Testis (tissue), 3 donors: ENCODE data around the gene SNTG2. TPM values are rescaled to one million over a fixed set of nuclear protein-coding genes. Genes with fewer than 3 reads are reported as not detected.

Experiments
- DNase-seq: peaks from one replicate; pipeline ENCODE4 v3.0.0-alpha.2; 2019
- H3K27ac ChIP-seq, 2 donors: fragments of 200-600 bp; sonication (generic); one replicate each; pipeline ENCODE4 v1.5.1; 2019
- H3K27me3 ChIP-seq: fragments of 200-600 bp; sonication (generic); one replicate; pipeline ENCODE4 v1.5.1; 2019
- H3K36me3 ChIP-seq: fragments of 200-600 bp; sonication (generic); one replicate; pipeline ENCODE4 v1.5.1; 2017; ENCODE audit warnings: low read depth; ENCODE audit errors: missing control alignments
- H3K4me1 ChIP-seq: fragments of 200-600 bp; sonication (generic); one replicate; pipeline ENCODE4 v1.5.1; 2019
- H3K4me3 ChIP-seq, 2 donors: fragments of 200-600 bp; sonication (generic); one replicate each; pipeline ENCODE4 v1.5.1; 2017 to 2019
- H3K9me3 ChIP-seq: fragments of 200-600 bp; sonication (generic); one replicate; pipeline ENCODE4 v1.5.1; 2017
- POLR2A ChIP-seq: fragments of 450-650 bp; IDR thresholded peaks from one replicate; pipeline ENCODE4 v1.6.1; 2017; ENCODE audit warnings: antibody characterized with exemption, mild to moderate bottlenecking, moderate library complexity
- WGBS, 2 donors: methylation state at CpG; one replicate each; pipeline ENCODE4 v1.1.5; 2018; 5-methylcytosine and 5-hydroxymethylcytosine counted together
- intact Hi-C: fragments of 100-400 bp; cut with DNase I; formaldehyde crosslinking; loops from one replicate; pipeline ENCODE4 v1.15.1; 2023; ENCODE audit warnings: low total_unique reads
- polyA plus RNA-seq: library from polyadenylated mRNA; stranded (reverse); fragments of 350-450 nt; fragmentation: Illumina TruSeq; extraction: RNeasy Lipid Tissue Mini Kit (QIAGEN cat#74804); gene quantifications from one replicate; pipeline ENCODE4 v1.2.3, GENCODE V29; 2014; ENCODE audit warnings: low read depth, low replicate concordance; ENCODE audit not compliant: insufficient read depth
- total RNA-seq, 2 donors: library from RNA; depleted of rRNA; stranded (reverse); fragments of >200 nt; gene quantifications; one replicate each; pipeline ENCODE4 v1.2.3, GENCODE V29; 2016
- TF ChIP-seq, protein P1 (sequence below), 3 experiments: fragments of 450-650 bp in 2 of 3; fragments of 200-600 bp in 1 of 3; sonication (generic) in 1 of 3; IDR thresholded peaks; one replicate each; pipeline ENCODE4 v1.5.1; 2016 to 2019; ENCODE audit warnings: antibody characterized with exemption in 3 of 3, mild to moderate bottlenecking in 2 of 3, moderate library complexity in 1 of 3

The SNTG2 gene
- total and polyA plus RNA-seq, 3 donors from 2014 or later, result 8.7 to 10.2 (median 9.1) TPM

DNA sequence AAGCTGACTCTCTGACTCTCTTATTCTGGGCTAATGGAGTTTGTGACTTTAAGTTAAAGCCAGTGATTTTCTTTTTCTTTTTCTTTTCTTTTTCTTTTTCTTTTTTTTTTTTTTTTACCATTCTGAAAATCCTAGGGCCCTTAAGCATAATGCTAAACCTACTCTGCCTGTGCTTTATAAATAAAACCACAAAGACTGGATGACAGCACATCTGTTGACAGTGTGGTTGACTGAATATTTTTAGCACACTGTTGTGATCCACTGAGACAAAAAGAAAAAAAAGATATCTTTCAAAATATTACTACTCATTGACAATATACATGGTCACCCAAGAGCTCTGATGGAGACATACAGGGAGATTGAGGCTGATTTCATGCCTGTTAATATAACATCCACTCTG lies 121.6 kb downstream of the SNTG2 start:
- DNase-seq, result no peak
- no peaks in the 10 kb centered on the region for H3K36me3 ChIP-seq
- no peaks in the 10 kb centered on the region for H3K27me3 ChIP-seq
- intact Hi-C loops, result no loop called here
- no peak overlapping the region for H3K27ac ChIP-seq
- H3K4me3 ChIP-seq, result no peak overlapping the region
- no peaks in the 10 kb centered on the region for H3K4me1 ChIP-seq
- TF ChIP-seq, protein P1, sequence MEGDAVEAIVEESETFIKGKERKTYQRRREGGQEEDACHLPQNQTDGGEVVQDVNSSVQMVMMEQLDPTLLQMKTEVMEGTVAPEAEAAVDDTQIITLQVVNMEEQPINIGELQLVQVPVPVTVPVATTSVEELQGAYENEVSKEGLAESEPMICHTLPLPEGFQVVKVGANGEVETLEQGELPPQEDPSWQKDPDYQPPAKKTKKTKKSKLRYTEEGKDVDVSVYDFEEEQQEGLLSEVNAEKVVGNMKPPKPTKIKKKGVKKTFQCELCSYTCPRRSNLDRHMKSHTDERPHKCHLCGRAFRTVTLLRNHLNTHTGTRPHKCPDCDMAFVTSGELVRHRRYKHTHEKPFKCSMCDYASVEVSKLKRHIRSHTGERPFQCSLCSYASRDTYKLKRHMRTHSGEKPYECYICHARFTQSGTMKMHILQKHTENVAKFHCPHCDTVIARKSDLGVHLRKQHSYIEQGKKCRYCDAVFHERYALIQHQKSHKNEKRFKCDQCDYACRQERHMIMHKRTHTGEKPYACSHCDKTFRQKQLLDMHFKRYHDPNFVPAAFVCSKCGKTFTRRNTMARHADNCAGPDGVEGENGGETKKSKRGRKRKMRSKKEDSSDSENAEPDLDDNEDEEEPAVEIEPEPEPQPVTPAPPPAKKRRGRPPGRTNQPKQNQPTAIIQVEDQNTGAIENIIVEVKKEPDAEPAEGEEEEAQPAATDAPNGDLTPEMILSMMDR (IDR thresholded peaks at IDR 0.05), result no peak
- TF ChIP-seq POLR2A, result no peak
- no peaks in the 10 kb centered on the region for H3K9me3 ChIP-seq

DNA sequence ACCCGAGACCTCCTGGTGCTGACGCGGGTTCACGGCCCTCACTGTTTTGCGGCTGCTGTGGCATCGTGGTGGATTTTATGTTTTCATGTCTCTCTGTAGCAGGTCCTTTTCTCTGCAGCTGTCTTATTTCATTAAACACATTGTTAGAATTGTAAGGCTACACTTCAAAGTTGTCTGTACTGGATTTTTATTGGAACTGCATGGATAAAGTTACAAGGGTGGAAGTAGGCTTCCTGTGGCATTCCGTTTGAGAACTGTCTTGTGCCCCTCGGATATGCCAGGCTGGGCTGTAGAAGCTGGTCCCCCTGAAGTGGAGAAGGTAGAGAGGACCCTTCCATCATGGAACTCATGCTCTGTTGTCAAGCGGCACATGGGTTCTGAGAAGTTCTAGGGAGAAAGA lies 127.3 kb downstream of the SNTG2 start:
- intact Hi-C loops, result no loop called here
- TF ChIP-seq, protein P1 (IDR thresholded peaks at IDR 0.05), result no peak
- no peak for TF ChIP-seq POLR2A
- H3K27ac ChIP-seq, result no peak overlapping the region
- no peaks in the 10 kb centered on the region for H3K4me1 ChIP-seq
- no peaks in the 10 kb centered on the region for H3K27me3 ChIP-seq
- H3K4me3 ChIP-seq, result no peak overlapping the region
- H3K9me3 ChIP-seq, result no peaks in the 10 kb centered on the region
- no peak for DNase-seq
- no peaks in the 10 kb centered on the region for H3K36me3 ChIP-seq
- WGBS, 2 donors, result 88 to 93% methylated on average over 9 of the region's 9 CpGs

DNA sequence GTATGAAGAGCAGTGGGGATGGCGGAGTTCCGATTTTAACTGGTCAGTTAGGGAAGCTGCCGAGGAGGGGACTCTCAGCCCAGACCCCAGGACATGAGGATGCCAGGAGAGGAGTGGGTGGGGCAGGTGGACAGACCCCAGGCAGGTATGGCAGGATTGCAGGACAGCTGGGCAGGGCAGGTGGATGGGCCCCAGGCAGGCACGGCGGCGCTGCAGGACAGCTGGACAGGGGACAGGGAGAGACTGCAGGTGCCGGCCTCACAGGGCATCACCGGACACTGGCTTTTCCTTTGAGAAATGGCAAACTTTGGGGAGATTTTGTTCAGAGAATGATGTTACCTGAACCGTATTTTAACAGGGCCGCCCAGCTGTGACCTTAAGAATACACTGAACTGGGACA lies 127.7 kb downstream of the SNTG2 start:
- intact Hi-C loops, result no loop called here
- TF ChIP-seq, protein P1 (IDR thresholded peaks at IDR 0.05), result no peak
- TF ChIP-seq POLR2A, result no peak
- Histone ChIP-seq H3K4me3 (no peak overlapping the region), H3K27ac (no peak overlapping the region), H3K27me3 (no peaks in the 10 kb centered on the region), H3K36me3 (no peaks in the 10 kb centered on the region), H3K4me1 (no peaks in the 10 kb centered on the region), H3K9me3 (no peaks in the 10 kb centered on the region)
- no peak for DNase-seq
- 87 to 89% methylated on average over 9 to 10 of the region's 10 CpGs for WGBS, 2 donors

DNA sequence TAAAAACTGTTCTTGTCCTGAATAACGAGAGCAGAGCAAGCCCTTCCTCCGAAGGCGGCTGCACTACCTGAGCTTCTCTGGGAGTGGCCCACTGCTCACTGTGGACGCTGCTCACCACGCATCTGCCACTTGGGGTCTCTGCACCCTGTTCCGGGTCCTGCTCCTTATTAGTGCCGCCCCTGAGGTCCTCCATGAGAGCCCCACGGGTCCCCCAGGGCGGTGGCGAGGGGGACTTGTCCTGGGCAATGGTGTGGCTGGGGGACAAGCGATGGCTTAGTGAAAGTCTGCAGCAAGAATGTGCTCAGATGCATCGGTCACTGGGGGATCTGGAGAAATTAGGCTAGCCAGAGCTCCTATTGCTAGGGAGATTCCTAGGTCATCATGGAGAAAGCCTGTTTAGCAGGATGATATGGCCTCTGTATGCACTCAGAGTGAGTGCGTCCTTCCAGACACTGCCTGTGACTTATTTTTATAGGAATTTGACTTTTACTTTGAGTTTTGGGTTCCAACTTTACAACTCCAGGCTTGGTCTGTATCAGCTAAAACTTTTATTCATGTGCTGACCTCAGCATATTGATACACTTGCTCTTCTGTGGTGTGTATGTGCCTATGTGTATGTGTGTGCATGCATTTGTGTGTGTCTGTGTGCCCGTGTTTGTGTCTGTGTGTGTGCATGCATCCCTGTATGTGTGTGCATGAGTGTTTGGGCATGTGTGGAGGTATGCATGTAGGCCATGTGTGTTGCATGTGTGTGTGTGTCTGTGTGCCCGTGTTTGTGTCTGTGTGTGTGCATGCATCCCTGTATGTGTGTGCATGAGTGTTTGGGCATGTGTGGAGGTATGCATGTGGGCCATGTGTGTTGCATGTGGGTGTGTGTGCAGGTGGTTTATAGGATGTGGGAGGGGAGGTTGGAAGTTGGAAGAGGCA lies 129.5 kb downstream of the SNTG2 start:
- Histone ChIP-seq H3K4me3 (no peak overlapping the region), H3K9me3 (no peaks in the 10 kb centered on the region), H3K27me3 (no peaks in the 10 kb centered on the region), H3K27ac (no peak overlapping the region), H3K4me1 (no peaks in the 10 kb centered on the region), H3K36me3 (no peaks in the 10 kb centered on the region)
- intact Hi-C loops, result no loop called here
- TF ChIP-seq, protein P1 (IDR thresholded peaks at IDR 0.05), result no peak
- TF ChIP-seq POLR2A, result no peak
- WGBS, 2 donors, result 89 to 93% methylated on average over 15 of the region's 15 CpGs
- DNase-seq, result no peak
